ENCODE measurements around the gene SMOC2. TPM values are rescaled to one million over a fixed set of nuclear protein-coding genes. Genes with fewer than 3 reads are reported as not detected.

The SMOC2 gene
- total and polyA plus RNA-seq, 2 of the 13 experiments (the other 11 are each of a cell fraction or from before 2014, with no cell fraction given) = not detected

GRCh38 chr6:168716581-168716980, 275.6 kb downstream of the SMOC2 start:
- ChIA-PET POLR2A (no interaction called here), CTCF (ENCODE audit: low intra/inter-chr PET ratio, low total read pairs) (no interaction called here)
- no peak overlapping the region for H3K27ac ChIP-seq (ENCODE audit: extremely low read length, insufficient read depth, low read length)
- ATAC-seq (no peak), FAIRE-seq (no peak), DNase-seq (ENCODE audit: low spot score) (no peak)
- no peak overlapping the region for H3K4me2 ChIP-seq (ENCODE audit: low read depth, low read length)
- H3K4me3 ChIP-seq (replicated peaks in 1 of 3; ENCODE audit: insufficient read depth in 1 of 3, low read depth in 2 of 3, low read length in 3 of 3) = no peak overlapping the region
- in situ Hi-C loops (cut with HindIII; ENCODE audit: extremely low pct_ligation_motif_present, low pct_unique_long_range_greater_than_20kb) = no loop called here
- no peaks in the 10 kb centered on the region for H3K4me1 ChIP-seq (ENCODE audit: insufficient read depth, low read length)
- no peaks in the 10 kb centered on the region for H4K20me1 ChIP-seq (ENCODE audit: insufficient read depth, low read length)
- H3K9ac ChIP-seq (ENCODE audit: insufficient read depth, low read depth, low read length) = no peak overlapping the region
- H3K9me3 ChIP-seq (ENCODE audit: low read length) = no peaks in the 10 kb centered on the region
- intact Hi-C loops (cut with micrococcal nuclease; ENCODE audit: unreplicated experiment) = no loop called here
- no peaks in the 10 kb centered on the region for H3K36me3 ChIP-seq (replicated peaks in 1 of 2; ENCODE audit: control insufficient read depth in 1 of 2, insufficient read depth in 2 of 2, low read length in 2 of 2)
- no peak overlapping the region for H2AFZ ChIP-seq (ENCODE audit: low read length)
- H3K79me2 ChIP-seq (ENCODE audit: insufficient read depth, low read length) = no peaks in the 10 kb centered on the region
- 11% methylated on average over 7 of the region's 7 CpGs for WGBS (ENCODE audit: low lambda C conversion rate)
- no TSS peak for BruUV-seq (replicated peaks)
- H3K27me3 ChIP-seq (ENCODE audit: control insufficient read depth in 1 of 2, insufficient read depth in 2 of 2, low read length in 2 of 2) = peaks cover 3 to 27% of the 10 kb centered on the region in 2 experiments; a peak in 4 of 5 replicates
- TF ChIP-seq HOXA5 (CRISPR knock-in tag; IDR thresholded peaks at IDR 0.05) (no peak), ETV5 (CRISPR knock-in tag; IDR thresholded peaks at IDR 0.05; ENCODE audit: borderline replicate concordance) (no peak), ZUFSP (CRISPR knock-in tag; IDR thresholded peaks at IDR 0.05; ENCODE audit: borderline replicate concordance) (no peak), MIXL1 (CRISPR knock-in tag; IDR thresholded peaks at IDR 0.05) (no peak), ZNF296 (CRISPR knock-in tag; conservative IDR thresholded peaks at IDR 0.05) (no peak), ZNF639 (CRISPR knock-in tag; conservative IDR thresholded peaks at IDR 0.05) (no peak), ZNF30 (CRISPR knock-in tag; IDR thresholded peaks at IDR 0.05) (no peak), TEAD3 (CRISPR knock-in tag; optimal IDR thresholded peaks at IDR 0.05; ENCODE audit: borderline replicate concordance) (no peak)
- TF ChIP-seq, protein P1, sequence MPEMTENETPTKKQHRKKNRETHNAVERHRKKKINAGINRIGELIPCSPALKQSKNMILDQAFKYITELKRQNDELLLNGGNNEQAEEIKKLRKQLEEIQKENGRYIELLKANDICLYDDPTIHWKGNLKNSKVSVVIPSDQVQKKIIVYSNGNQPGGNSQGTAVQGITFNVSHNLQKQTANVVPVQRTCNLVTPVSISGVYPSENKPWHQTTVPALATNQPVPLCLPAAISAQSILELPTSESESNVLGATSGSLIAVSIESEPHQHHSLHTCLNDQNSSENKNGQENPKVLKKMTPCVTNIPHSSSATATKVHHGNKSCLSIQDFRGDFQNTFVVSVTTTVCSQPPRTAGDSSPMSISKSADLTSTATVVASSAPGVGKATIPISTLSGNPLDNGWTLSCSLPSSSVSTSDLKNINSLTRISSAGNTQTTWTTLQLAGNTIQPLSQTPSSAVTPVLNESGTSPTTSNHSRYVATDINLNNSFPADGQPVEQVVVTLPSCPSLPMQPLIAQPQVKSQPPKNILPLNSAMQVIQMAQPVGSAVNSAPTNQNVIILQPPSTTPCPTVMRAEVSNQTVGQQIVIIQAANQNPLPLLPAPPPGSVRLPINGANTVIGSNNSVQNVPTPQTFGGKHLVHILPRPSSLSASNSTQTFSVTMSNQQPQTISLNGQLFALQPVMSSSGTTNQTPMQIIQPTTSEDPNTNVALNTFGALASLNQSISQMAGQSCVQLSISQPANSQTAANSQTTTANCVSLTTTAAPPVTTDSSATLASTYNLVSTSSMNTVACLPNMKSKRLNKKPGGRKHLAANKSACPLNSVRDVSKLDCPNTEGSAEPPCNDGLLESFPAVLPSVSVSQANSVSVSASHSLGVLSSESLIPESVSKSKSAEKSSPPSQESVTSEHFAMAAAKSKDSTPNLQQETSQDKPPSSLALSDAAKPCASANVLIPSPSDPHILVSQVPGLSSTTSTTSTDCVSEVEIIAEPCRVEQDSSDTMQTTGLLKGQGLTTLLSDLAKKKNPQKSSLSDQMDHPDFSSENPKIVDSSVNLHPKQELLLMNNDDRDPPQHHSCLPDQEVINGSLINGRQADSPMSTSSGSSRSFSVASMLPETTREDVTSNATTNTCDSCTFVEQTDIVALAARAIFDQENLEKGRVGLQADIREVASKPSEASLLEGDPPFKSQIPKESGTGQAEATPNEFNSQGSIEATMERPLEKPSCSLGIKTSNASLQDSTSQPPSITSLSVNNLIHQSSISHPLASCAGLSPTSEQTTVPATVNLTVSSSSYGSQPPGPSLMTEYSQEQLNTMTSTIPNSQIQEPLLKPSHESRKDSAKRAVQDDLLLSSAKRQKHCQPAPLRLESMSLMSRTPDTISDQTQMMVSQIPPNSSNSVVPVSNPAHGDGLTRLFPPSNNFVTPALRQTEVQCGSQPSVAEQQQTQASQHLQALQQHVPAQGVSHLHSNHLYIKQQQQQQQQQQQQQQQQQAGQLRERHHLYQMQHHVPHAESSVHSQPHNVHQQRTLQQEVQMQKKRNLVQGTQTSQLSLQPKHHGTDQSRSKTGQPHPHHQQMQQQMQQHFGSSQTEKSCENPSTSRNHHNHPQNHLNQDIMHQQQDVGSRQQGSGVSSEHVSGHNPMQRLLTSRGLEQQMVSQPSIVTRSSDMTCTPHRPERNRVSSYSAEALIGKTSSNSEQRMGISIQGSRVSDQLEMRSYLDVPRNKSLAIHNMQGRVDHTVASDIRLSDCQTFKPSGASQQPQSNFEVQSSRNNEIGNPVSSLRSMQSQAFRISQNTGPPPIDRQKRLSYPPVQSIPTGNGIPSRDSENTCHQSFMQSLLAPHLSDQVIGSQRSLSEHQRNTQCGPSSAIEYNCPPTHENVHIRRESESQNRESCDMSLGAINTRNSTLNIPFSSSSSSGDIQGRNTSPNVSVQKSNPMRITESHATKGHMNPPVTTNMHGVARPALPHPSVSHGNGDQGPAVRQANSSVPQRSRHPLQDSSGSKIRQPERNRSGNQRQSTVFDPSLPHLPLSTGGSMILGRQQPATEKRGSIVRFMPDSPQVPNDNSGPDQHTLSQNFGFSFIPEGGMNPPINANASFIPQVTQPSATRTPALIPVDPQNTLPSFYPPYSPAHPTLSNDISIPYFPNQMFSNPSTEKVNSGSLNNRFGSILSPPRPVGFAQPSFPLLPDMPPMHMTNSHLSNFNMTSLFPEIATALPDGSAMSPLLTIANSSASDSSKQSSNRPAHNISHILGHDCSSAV (CRISPR knock-in tag; IDR thresholded peaks at IDR 0.05; ENCODE audit: borderline replicate concordance) = no peak
- TF ChIP-seq, protein P2, sequence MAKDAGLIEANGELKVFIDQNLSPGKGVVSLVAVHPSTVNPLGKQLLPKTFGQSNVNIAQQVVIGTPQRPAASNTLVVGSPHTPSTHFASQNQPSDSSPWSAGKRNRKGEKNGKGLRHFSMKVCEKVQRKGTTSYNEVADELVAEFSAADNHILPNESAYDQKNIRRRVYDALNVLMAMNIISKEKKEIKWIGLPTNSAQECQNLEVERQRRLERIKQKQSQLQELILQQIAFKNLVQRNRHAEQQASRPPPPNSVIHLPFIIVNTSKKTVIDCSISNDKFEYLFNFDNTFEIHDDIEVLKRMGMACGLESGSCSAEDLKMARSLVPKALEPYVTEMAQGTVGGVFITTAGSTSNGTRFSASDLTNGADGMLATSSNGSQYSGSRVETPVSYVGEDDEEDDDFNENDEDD (CRISPR knock-in tag; IDR thresholded peaks at IDR 0.05; ENCODE audit: borderline replicate concordance) = no peak
- TF ChIP-seq, protein P3, sequence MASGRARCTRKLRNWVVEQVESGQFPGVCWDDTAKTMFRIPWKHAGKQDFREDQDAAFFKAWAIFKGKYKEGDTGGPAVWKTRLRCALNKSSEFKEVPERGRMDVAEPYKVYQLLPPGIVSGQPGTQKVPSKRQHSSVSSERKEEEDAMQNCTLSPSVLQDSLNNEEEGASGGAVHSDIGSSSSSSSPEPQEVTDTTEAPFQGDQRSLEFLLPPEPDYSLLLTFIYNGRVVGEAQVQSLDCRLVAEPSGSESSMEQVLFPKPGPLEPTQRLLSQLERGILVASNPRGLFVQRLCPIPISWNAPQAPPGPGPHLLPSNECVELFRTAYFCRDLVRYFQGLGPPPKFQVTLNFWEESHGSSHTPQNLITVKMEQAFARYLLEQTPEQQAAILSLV (CRISPR knock-in tag; IDR thresholded peaks at IDR 0.05; ENCODE audit: borderline replicate concordance) = no peak

Data from HepG2 (cell line).